ENCODE data around the gene TLE7. TPM values are rescaled to one million over a fixed set of nuclear protein-coding genes. Genes with fewer than 3 reads are reported as not detected.

TLE7 gene
- total RNA-seq, 2 donors from 2014 or later, result not detected

- H3K27me3 Mint-ChIP-seq, result no peaks in the 10 kb centered on the region
- no peaks in the 10 kb centered on the region for H3K9me3 Mint-ChIP-seq
- no peaks in the 10 kb centered on the region for H3K36me3 Mint-ChIP-seq
- ATAC-seq, result no peak
- H3K4me3 Mint-ChIP-seq, result peak overlapping the region; percentile 92
- H3K27ac Mint-ChIP-seq, result no peak overlapping the region
- peaks cover 11 to 19% of the 10 kb centered on the region in 2 donors for H3K4me1 Mint-ChIP-seq (ENCODE audit: low read depth in 2 of 2)
- no peak for DNase-seq (ENCODE audit: low spot score)
Measured at GRCh38 chr16:71464231-71464630, 22.4 kb upstream of the TLE7 start.

DNA sequence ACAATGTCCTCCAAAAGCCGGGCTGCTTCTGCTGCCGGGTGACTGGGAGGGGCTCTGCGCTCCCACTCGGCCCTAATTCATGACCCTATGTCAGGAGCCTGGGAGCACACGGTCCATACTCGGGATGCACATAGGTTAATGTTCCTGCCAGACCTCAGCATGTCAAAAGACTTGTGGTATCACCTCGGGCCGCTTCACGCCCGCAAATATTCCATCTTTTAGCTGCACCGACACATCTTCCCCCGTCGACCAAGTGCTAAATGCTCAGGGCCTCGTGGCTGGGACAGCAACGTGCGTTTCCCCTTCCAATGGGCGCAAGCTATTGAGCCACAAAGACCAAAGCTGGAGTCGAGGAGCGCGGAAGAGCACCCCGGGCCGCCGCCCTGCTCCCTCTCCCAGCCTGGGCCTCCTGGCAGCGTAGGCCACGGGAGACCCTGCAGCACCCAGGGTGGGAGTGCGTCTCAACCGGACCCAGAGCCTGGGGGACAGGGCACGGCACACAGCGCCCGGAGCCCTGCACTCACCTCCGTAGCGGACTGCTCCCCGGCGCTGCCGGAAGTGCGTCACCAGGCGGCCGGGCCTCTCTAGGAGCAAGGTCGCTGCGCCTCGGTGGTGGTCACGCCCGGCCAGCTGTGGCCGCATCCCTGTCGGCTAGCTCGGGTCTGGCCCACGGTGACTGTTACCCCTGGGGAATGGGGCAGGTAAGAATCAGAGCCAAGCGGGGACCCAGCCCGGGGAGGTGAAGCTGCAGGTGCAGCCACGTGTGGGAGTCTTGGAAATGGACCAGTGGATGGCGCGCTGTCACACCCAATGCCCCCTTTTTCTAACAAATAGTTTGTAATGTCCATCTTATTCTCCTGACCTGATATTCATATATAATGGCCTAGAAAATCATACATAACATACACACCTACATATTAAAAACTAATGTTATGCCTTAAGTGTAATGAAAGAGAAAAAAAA is 20.1 kb upstream of the TLE7 start, which contains the start of gene ZNF23:
Gene ZNF23 (minus strand): TSS at position 562 of the 963 bp plus-strand sequence. CDS start 5,451 bp downstream, outside the sequence.
- no peaks in the 10 kb centered on the region for H3K36me3 Mint-ChIP-seq
- no peaks in the 10 kb centered on the region for H3K27me3 Mint-ChIP-seq

DNA sequence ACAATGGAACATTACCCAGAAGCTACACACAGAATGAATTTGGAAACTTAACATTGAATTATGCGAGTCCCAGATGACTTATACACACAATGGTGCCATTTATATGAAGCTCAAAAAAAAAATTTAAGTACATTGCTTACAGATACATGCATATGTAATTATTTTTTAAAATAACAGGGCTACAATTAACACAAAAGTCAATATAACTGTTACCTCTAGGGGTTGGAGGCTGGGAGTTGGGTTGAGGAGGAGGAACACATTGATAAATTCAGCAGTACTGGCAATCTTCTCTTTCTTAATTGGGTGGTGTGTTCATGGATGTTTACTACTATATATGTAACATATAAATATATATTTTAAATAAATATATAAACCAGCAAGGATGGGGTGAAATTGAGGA is 19.1 kb upstream of the TLE7 start:
- peak overlapping the region in 1 of 2 donors; percentile 92 for H3K27ac Mint-ChIP-seq
- H3K36me3 Mint-ChIP-seq, result no peaks in the 10 kb centered on the region
- ATAC-seq (no peak), DNase-seq (ENCODE audit: low spot score) (no peak)
- H3K27me3 Mint-ChIP-seq, result no peaks in the 10 kb centered on the region
- no peaks in the 10 kb centered on the region for H3K9me3 Mint-ChIP-seq
- peak overlapping the region; percentile 92 for H3K4me3 Mint-ChIP-seq
- H3K4me1 Mint-ChIP-seq (ENCODE audit: low read depth in 2 of 2), result peaks cover 19% of the 10 kb centered on the region in 2 donors

More for the DNA sequence above, 20.1 kb upstream of the TLE7 start, which contains the start of gene ZNF23:
- Mint-ChIP-seq H3K4me3 (peak within 1 kb of the TSS; percentile 92), H3K9me3 (no peaks in the 10 kb centered on the region), H3K4me1 (ENCODE audit: low read depth in 2 of 2) (peaks cover 13 to 19% of the 10 kb centered on the region in 2 donors), H3K27ac (peak within 1 kb of the TSS; percentile 78 to 92)
- DNase-seq (ENCODE audit: low spot score) (peak; percentile 88), ATAC-seq (peak; percentile 99)

DNA sequence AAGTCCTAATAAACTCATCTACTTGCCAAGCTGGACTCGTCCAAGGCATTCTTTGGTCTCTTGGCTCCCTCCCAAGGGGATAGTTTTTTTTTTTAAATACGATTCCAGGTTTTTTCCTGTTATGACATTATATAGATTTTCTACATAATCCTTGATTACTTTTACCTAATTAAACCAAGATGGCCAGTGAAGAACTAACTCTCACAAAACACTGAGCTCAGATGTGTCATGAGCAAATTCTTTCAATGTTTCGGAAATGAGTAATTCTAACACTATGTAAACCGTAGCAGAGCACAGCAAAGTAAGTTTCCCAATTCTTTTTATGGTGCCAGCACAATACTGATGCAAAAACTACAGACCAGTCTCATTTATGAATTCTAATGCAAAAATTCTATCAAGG is 18.4 kb upstream of the TLE7 start:
- H3K36me3 Mint-ChIP-seq, result peaks cover under 1% of the 10 kb centered on the region
- no peaks in the 10 kb centered on the region for H3K9me3 Mint-ChIP-seq
- no peak for DNase-seq (ENCODE audit: low spot score)
- H3K4me1 Mint-ChIP-seq (ENCODE audit: low read depth in 2 of 2), result peaks cover 19% of the 10 kb centered on the region in 2 donors
- peak overlapping the region; percentile 92 for H3K4me3 Mint-ChIP-seq
- ATAC-seq, result no peak
- H3K27me3 Mint-ChIP-seq, result no peaks in the 10 kb centered on the region
- H3K27ac Mint-ChIP-seq, result no peak overlapping the region

GRCh38 chr16:71459510-71459909 is 17.7 kb upstream of the TLE7 start:
- peaks cover 6% of the 10 kb centered on the region for H3K36me3 Mint-ChIP-seq
- H3K4me1 Mint-ChIP-seq (ENCODE audit: low read depth in 2 of 2), result peaks cover 19% of the 10 kb centered on the region in 2 donors
- H3K4me3 Mint-ChIP-seq, result no peak overlapping the region
- H3K27ac Mint-ChIP-seq, result no peak overlapping the region
- DNase-seq (ENCODE audit: low spot score), result no peak
- no peaks in the 10 kb centered on the region for H3K27me3 Mint-ChIP-seq
- H3K9me3 Mint-ChIP-seq, result no peaks in the 10 kb centered on the region
- no peak for ATAC-seq

GRCh38 chr16:71456801-71457200 is 14.9 kb upstream of the TLE7 start:
- no peaks in the 10 kb centered on the region for H3K9me3 Mint-ChIP-seq
- no peak for DNase-seq (ENCODE audit: low spot score)
- no peak for ATAC-seq
- no peak overlapping the region for H3K27ac Mint-ChIP-seq
- no peak overlapping the region for H3K4me3 Mint-ChIP-seq
- peaks cover 1 to 12% of the 10 kb centered on the region in 2 donors for H3K4me1 Mint-ChIP-seq (ENCODE audit: low read depth in 2 of 2)
- no peaks in the 10 kb centered on the region for H3K27me3 Mint-ChIP-seq
- peaks cover 20% of the 10 kb centered on the region for H3K36me3 Mint-ChIP-seq

DNA sequence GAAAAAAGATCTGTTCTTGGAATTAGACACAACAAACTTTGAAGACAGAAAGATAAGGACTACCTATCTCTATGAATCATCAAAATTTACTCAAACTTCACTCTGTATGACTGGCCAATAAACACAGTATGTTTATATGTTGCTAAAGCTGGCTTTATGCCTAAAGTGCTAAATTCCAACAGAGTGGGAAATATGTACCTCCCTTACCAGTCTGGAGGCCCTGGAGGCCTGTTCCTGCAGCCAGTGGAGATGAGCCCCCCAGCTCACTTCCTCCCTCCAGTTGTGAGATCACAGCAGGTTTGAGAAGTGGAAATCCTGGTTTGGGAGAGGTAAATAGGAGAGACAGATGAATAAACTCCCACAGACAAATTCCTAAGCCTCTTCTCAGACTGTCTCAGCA is 11.2 kb upstream of the TLE7 start:
- peaks cover 9% of the 10 kb centered on the region for H3K9me3 Mint-ChIP-seq
- no peak overlapping the region for H3K27ac Mint-ChIP-seq
- no peaks in the 10 kb centered on the region for H3K27me3 Mint-ChIP-seq
- H3K4me1 Mint-ChIP-seq (ENCODE audit: low read depth in 2 of 2), result peaks cover 0 to 10% of the 10 kb centered on the region in 2 donors
- no peak for DNase-seq (ENCODE audit: low spot score)
- ATAC-seq, result no peak
- H3K36me3 Mint-ChIP-seq, result peaks cover 56% of the 10 kb centered on the region
- no peak overlapping the region for H3K4me3 Mint-ChIP-seq

GRCh38 chr16:71449020-71449419 is 7.2 kb upstream of the TLE7 start:
- no peak for ATAC-seq

DNA sequence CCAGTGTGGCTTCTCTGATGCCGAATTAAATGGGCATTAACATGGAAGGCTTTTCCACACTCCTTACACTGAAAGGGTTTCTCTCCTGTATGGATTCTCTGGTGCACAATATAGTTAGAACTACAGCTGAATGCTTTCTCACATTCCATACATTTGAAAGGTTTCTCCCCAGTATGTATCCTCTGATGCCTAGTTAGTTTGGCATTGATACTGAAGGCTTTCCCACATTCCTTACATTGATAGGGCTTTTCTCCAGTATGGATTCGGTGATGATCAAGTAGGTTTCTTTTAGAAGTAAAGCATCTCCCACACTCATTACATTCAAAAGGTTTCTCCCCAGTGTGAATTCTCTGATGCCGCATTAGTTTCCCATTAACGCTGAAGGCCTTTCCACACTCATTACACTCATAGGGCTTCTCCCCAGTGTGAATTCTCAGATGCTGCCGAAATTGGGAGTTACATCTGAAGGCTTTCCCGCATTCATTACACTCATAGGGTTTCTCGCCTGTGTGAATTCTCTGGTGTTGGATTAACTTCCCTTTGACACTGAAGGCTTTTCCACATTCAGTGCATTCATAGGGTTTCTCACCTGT is 6.5 kb upstream of the TLE7 start:
- peaks cover 14% of the 10 kb centered on the region for H3K9me3 Mint-ChIP-seq
- ATAC-seq (no peak), DNase-seq (ENCODE audit: low spot score) (no peak)
- H3K36me3 Mint-ChIP-seq, result peaks cover 65% of the 10 kb centered on the region
- H3K27me3 Mint-ChIP-seq, result no peaks in the 10 kb centered on the region
- H3K27ac Mint-ChIP-seq, result no peak overlapping the region
- no peak overlapping the region for H3K4me3 Mint-ChIP-seq
- H3K4me1 Mint-ChIP-seq (ENCODE audit: low read depth in 2 of 2), result peaks cover 0 to 3% of the 10 kb centered on the region in 2 donors

More at GRCh38 chr16:71449020-71449419, 7.2 kb upstream of the TLE7 start:
- DNase-seq (ENCODE audit: low spot score), result no peak
- no peak overlapping the region for H3K27ac Mint-ChIP-seq
- H3K4me3 Mint-ChIP-seq, result no peak overlapping the region
- peaks cover 0 to 3% of the 10 kb centered on the region in 2 donors for H3K4me1 Mint-ChIP-seq (ENCODE audit: low read depth in 2 of 2)
- H3K27me3 Mint-ChIP-seq, result no peaks in the 10 kb centered on the region
- H3K36me3 Mint-ChIP-seq, result peaks cover 60% of the 10 kb centered on the region
- peaks cover 10% of the 10 kb centered on the region for H3K9me3 Mint-ChIP-seq

GRCh38 chr16:71443714-71444113 is 1.9 kb upstream of the TLE7 start:
- DNase-seq (ENCODE audit: low spot score) (no peak), ATAC-seq (no peak)
- no peak overlapping the region for H3K27ac Mint-ChIP-seq
- H3K36me3 Mint-ChIP-seq, result peaks cover 21% of the 10 kb centered on the region
- H3K4me3 Mint-ChIP-seq, result no peak overlapping the region
- H3K4me1 Mint-ChIP-seq (ENCODE audit: low read depth in 2 of 2), result peaks cover 2 to 8% of the 10 kb centered on the region in 2 donors
- H3K27me3 Mint-ChIP-seq, result peaks cover 8 to 10% of the 10 kb centered on the region in 2 donors
- peaks cover 5% of the 10 kb centered on the region for H3K9me3 Mint-ChIP-seq

GRCh38 chr16:71441348-71442050 is 355 bp downstream of the TLE7 start:
- ATAC-seq (peak; percentile 27 to 51), DNase-seq (ENCODE audit: low spot score) (no peak)
- Mint-ChIP-seq H3K27me3 (peaks cover 16 to 23% of the 10 kb centered on the region in 2 donors), H3K4me3 (no peak overlapping the region), H3K27ac (no peak overlapping the region), H3K9me3 (peaks cover 5% of the 10 kb centered on the region), H3K36me3 (peaks cover 7% of the 10 kb centered on the region), H3K4me1 (ENCODE audit: low read depth in 2 of 2) (peaks cover 2 to 8% of the 10 kb centered on the region in 2 donors)

- no peak for DNase-seq (ENCODE audit: low spot score)
- no peak overlapping the region for H3K27ac Mint-ChIP-seq
- H3K36me3 Mint-ChIP-seq, result peaks cover 7% of the 10 kb centered on the region
- peaks cover 2 to 8% of the 10 kb centered on the region in 2 donors for H3K4me1 Mint-ChIP-seq (ENCODE audit: low read depth in 2 of 2)
- H3K4me3 Mint-ChIP-seq, result no peak overlapping the region
- ATAC-seq, result no peak
- peaks cover 16 to 23% of the 10 kb centered on the region in 2 donors for H3K27me3 Mint-ChIP-seq
- peaks cover 5% of the 10 kb centered on the region for H3K9me3 Mint-ChIP-seq
Measured at GRCh38 chr16:71440669-71441347, 1.0 kb downstream of the TLE7 start.

DNA sequence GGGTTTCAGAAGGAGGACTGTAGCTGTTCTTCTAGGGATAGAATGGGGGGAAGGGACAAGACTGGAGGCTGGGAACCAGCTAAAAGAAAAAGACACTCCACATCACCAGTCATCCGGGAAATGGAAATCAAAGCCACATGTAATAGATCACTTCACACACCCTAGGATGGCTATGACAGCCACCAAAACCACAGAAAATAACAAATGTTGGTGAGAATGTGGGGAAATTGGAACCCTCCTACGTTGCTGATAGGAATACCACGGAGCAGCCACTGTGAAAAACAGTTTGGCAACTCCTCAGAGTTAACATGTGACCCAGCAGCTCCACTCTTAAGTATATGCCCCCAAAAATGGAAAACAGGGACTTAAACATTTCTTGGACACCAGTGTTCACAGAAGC is 2.3 kb downstream of the TLE7 start:
- no peak for ATAC-seq
- Mint-ChIP-seq H3K27ac (no peak overlapping the region), H3K9me3 (peaks cover 5% of the 10 kb centered on the region), H3K4me1 (ENCODE audit: low read depth in 2 of 2) (peaks cover 2 to 8% of the 10 kb centered on the region in 2 donors), H3K27me3 (peaks cover 16 to 23% of the 10 kb centered on the region in 2 donors), H3K36me3 (peaks cover 7% of the 10 kb centered on the region), H3K4me3 (no peak overlapping the region)
- no peak for DNase-seq (ENCODE audit: low spot score)
